NCI-H2107 treated with DMSO at 0.1 percent for 48 hours (cell line): ENCODE measurements around the gene TBX15.

ENCODE experiments used
- DNase-seq: peaks from one replicate; lab custom pipeline; 2025; ENCODE audit not compliant: unreplicated experiment; lab: John Stamatoyannopoulos, UW

TBX15 gene

GRCh38 chr1:118899340-118899739 lies 88.8 kb downstream of the TBX15 start:
- no peak for DNase-seq

- no peak for DNase-seq
Measured at GRCh38 chr1:118898712-118899111, 89.4 kb downstream of the TBX15 start.

- DNase-seq = no peak
Measured at GRCh38 chr1:118896416-118896815, 91.7 kb downstream of the TBX15 start.

GRCh38 chr1:118894836-118895235 lies 93.3 kb downstream of the TBX15 start:
- no peak for DNase-seq

- DNase-seq = no peak
Measured at GRCh38 chr1:118890851-118891384, 97.2 kb downstream of the TBX15 start.

GRCh38 chr1:118884946-118885345 lies 103.2 kb downstream of the TBX15 start:
- no peak for DNase-seq

- DNase-seq = no peak
Measured at GRCh38 chr1:118881751-118882150, 106.4 kb downstream of the TBX15 start.

- no peak for DNase-seq
Measured at GRCh38 chr1:118878661-118879060, 109.5 kb downstream of the TBX15 start.

- no peak for DNase-seq
Measured at GRCh38 chr1:118877668-118878396, 110.3 kb downstream of the TBX15 start.

- DNase-seq = no peak
Measured at GRCh38 chr1:118871582-118872171, 116.5 kb downstream of the TBX15 start.

- DNase-seq = no peak
Measured at GRCh38 chr1:118868387-118868786, 119.8 kb downstream of the TBX15 start.

GRCh38 chr1:118866330-118866729 lies 121.8 kb downstream of the TBX15 start:
- DNase-seq = no peak

GRCh38 chr1:118863688-118864087 lies 124.5 kb downstream of the TBX15 start:
- no peak for DNase-seq

GRCh38 chr1:118862755-118863154 lies 125.4 kb downstream of the TBX15 start:
- no peak for DNase-seq

- no peak for DNase-seq
Measured at GRCh38 chr1:118861216-118861615, 126.9 kb downstream of the TBX15 start.

- DNase-seq = no peak
Measured at GRCh38 chr1:118859999-118860398, 128.1 kb downstream of the TBX15 start.

GRCh38 chr1:118846443-118846842 lies 141.7 kb downstream of the TBX15 start:
- no peak for DNase-seq

GRCh38 chr1:118842452-118843201 lies 145.5 kb downstream of the TBX15 start:
- no peak for DNase-seq

GRCh38 chr1:118841521-118841920 lies 146.6 kb downstream of the TBX15 start:
- no peak for DNase-seq
